Right ventricle myocardium inferior (tissue), 1 donor: ENCODE measurements around the gene CHD5. TPM values are rescaled to one million over a fixed set of nuclear protein-coding genes. Genes with fewer than 3 reads are reported as not detected.

ENCODE experiments used
- ATAC-seq: fragments of 200-7000 bp; cut with Tn5 transposase; one replicate; pipeline ENCODE4 v1.9.1; 2020; ENCODE audit warnings: mild to moderate bottlenecking, moderate library complexity
- DNase-seq: peaks from one replicate; pipeline ENCODE4 v3.0.0; 2021; ENCODE audit errors: missing footprints
- intact Hi-C: fragments of 100-400 bp; cut with DNase I; formaldehyde crosslinking; loops from one replicate; pipeline ENCODE4 v1.11.0; 2022
- total RNA-seq: library from RNA; stranded (reverse); fragmentation: NEBNext Ultra II Directional; extraction: Animal tissue kit (Norgen Biotek cat#: 25700); gene quantifications from one replicate; pipeline ENCODE4 v1.2.1, GENCODE V29; 2021
- donor health status: DM: no; HTN: yes; CAD: no; lungs with severe emphysema.

CHD5 gene
- total RNA-seq, 1 donor from 2014 or later: 0.05 TPM

GRCh38 chr1:6207075-6207885 lies 27.2 kb upstream of the CHD5 start:
- ATAC-seq (peak; percentile 44), DNase-seq (no peak)
- intact Hi-C loops: loop anchor here (2.0 to 5.0 kb wide), 3 partner anchors 16 to 215 kb away; partner anchors contain the start of gene NPHP4

GRCh38 chr1:6206520-6206855 lies 26.4 kb upstream of the CHD5 start:
- DNase-seq (no peak), ATAC-seq (peak; percentile 3)
- intact Hi-C loops: loop anchor here (2.0 to 5.0 kb wide), 3 partner anchors 16 to 214 kb away; partner anchors contain the start of gene NPHP4

- intact Hi-C loops: loop anchor here (1.0 to 5.0 kb wide), 4 partner anchors 17 to 214 kb away; partner anchors contain the start of gene NPHP4
- ATAC-seq: peak; percentile 65
These were observed 25.9 kb upstream of the CHD5 start, which contains the start of gene RNF207 for GRCh38 chr1:6205849-6206519. TSS of gene RNF207 (plus strand) at chr1:6206119. CDS start at chr1:6206536, 417 bp downstream.

GRCh38 chr1:6202256-6202655 lies 22.1 kb upstream of the CHD5 start:
- ATAC-seq: no peak
- intact Hi-C loops: no loop called here
- no peak for DNase-seq

More at GRCh38 chr1:6205849-6206519, 25.9 kb upstream of the CHD5 start, which contains the start of gene RNF207:
- peak; percentile 75 for DNase-seq

GRCh38 chr1:6200188-6200809 lies 20.2 kb upstream of the CHD5 start:
- no peak for ATAC-seq
- intact Hi-C loops: no loop called here
- DNase-seq: peak; percentile 39

GRCh38 chr1:6199298-6200187 lies 19.4 kb upstream of the CHD5 start, which contains the start of gene RPL22:
TSS of gene RPL22 (minus strand) at chr1:6199595. CDS start at chr1:6199573, 22 bp downstream.
- DNase-seq (peak; percentile 99), ATAC-seq (peak; percentile 98)
- intact Hi-C loops: loop anchor here (5.0 kb wide), 1 partner anchor 38 kb away; the partner anchor contains the start of gene ICMT

GRCh38 chr1:6198646-6199297 lies 18.7 kb upstream of the CHD5 start:
- intact Hi-C loops: loop anchor here (5.0 kb wide), 1 partner anchor 39 kb away; the partner anchor contains the start of gene ICMT
- ATAC-seq (no peak), DNase-seq (no peak)

- no peak for ATAC-seq
- no peak for DNase-seq
- intact Hi-C loops: loop anchor here (5.0 kb wide), 1 partner anchor 39 kb away; the partner anchor contains the start of gene ICMT
These were observed 17.8 kb upstream of the CHD5 start for GRCh38 chr1:6197746-6198427.

- intact Hi-C loops: no loop called here
- DNase-seq (no peak), ATAC-seq (no peak)
These were observed 11.8 kb upstream of the CHD5 start for GRCh38 chr1:6191968-6192367.

GRCh38 chr1:6188466-6188865 lies 8.3 kb upstream of the CHD5 start:
- no peak for DNase-seq
- no peak for ATAC-seq
- intact Hi-C loops: no loop called here

- no peak for ATAC-seq
- intact Hi-C loops: no loop called here
- no peak for DNase-seq
These were observed 5.7 kb upstream of the CHD5 start for GRCh38 chr1:6185635-6186382.

- no peak for DNase-seq
- ATAC-seq: no peak
- intact Hi-C loops: no loop called here
These were observed 5.0 kb upstream of the CHD5 start for GRCh38 chr1:6185151-6185550.

- ATAC-seq: no peak
- intact Hi-C loops: no loop called here
These were observed 4.1 kb upstream of the CHD5 start for GRCh38 chr1:6184083-6184783.

GRCh38 chr1:6183520-6183989 lies 3.4 kb upstream of the CHD5 start:
- no peak for DNase-seq
- ATAC-seq: no peak
- intact Hi-C loops: no loop called here

More at GRCh38 chr1:6184083-6184783, 4.1 kb upstream of the CHD5 start:
- no peak for DNase-seq

GRCh38 chr1:6181347-6181770 lies 1.2 kb upstream of the CHD5 start:
- intact Hi-C loops: no loop called here
- no peak for ATAC-seq

More at GRCh38 chr1:6181347-6181770, 1.2 kb upstream of the CHD5 start:
- no peak for DNase-seq
